ENCODE results near the gene EML3.

Gene EML3

DNA sequence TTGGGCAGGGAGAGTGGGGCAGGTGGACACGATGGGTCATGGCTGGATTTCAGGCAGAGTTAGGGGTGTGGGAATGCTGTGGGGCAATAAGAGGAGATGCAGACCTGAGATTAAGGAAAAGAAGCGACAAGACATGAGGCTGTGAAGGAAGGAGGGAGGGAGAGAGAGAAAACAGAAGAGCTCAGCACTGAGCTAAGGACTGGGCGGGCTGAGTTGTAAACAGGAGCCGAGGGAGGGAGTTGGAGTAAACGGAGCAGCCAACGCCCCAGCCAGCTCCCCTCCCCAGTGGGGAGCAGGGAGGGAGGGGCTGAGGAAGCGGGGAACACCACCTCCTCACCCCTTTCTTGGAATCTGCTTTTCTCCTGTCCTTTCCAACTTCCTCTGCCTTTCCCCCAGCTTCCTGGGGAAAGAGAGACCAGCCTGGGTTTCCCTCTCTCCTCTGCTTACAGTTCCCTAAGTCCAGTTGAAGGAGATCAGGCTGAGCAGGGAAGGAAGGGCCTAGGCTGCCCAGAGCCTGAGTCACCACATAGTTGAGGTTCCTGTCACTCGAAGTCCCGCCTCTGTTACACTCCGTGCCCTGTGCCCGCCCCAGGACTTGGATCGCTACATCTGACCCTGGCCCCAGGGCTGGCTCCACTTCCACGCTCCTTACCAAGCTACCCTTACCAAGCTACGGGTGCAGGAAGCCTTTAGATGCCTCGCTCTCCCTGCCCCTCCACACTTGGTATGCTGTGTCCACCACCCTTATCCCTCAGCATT lies 59.3 kb downstream of the EML3 start:
- no peak for DNase-seq (ENCODE audit: low read depth in 4 of 4, low spot score in 1 of 4)

GRCh38 chr11:62552485-62553079 lies 60.0 kb downstream of the EML3 start:
- DNase-seq (ENCODE audit: low read depth in 4 of 4, low spot score in 1 of 4), result no peak
